HT-29 (cell line): Measurements from ENCODE around the gene SMAD9. TPM values are rescaled to one million over a fixed set of nuclear protein-coding genes. Genes with fewer than 3 reads are reported as not detected.
A peak's percentile ranks its signal among the peaks of the same experiment; 100 is the strongest.

Experiments
- DNase-seq: peaks from one replicate; pipeline ENCODE4 v3.0.0-alpha.2; 2015; ENCODE audit warnings: low spot score
- total RNA-seq: library from RNA; depleted of rRNA; stranded (reverse); fragments of >200 nt; shearing (Covaris generic); gene quantifications from 2 replicates; pipeline ENCODE4 v1.2.3, GENCODE V29; 2014; rRNA removed

SMAD9 gene
- 0.10 TPM in 1 of 2 replicates, not detected in the other for total RNA-seq

GRCh38 chr13:36919833-36920615 is at the start of gene SMAD9:
Gene SMAD9 (minus strand): TSS chr13:36920238. CDS start chr13:36879689, 40,549 bp downstream.
- DNase-seq: no peak

GRCh38 chr13:36966404-36966803 is 46.4 kb upstream of the SMAD9 start:
- DNase-seq: no peak

DNA sequence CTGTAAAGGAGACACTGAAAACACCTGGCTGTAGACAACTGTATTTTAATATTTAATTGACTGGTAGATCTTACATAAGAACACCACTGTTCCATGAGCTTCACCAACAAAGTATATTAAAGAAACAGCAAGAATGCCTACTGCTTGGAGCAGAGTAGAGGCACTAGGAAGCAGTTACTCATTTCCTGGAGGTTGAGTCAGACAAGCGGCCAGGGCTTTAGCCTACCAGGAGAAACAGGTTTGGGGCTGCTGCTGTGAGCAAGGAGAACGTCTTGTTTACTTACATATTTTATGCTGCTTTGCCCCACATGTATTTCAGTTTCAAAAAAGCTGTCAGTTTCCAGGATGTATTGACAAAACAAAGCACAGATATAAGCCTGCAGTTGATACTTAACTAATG is 45.7 kb upstream of the SMAD9 start:
- peak; percentile 32 for DNase-seq

- DNase-seq: no peak
Observed at GRCh38 chr13:36959456-36960116, 39.5 kb upstream of the SMAD9 start.

GRCh38 chr13:36954542-36954941 is 34.5 kb upstream of the SMAD9 start:
- DNase-seq: no peak

DNA sequence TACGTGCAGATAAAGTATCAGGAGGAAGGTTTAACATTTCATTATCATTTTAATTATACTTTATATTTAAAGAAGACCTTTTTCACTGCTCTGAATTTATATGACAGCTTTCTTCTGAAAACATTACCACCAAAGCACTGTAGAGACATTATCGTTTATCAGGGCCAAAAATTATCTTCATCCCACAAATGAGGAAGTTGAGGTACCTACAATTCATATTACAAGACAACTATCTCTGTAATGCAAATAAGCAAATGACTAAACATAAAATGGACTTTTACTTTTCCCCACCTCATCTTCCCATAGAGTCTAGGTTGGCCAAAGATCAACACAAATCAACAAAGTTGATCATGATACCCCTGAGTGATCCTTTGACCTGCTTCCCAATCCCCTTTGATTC is 30.9 kb upstream of the SMAD9 start:
- DNase-seq: no peak

- no peak for DNase-seq
Observed at GRCh38 chr13:36950330-36950729, 30.3 kb upstream of the SMAD9 start.

- no peak for DNase-seq
Observed at GRCh38 chr13:36945078-36945477, 25.0 kb upstream of the SMAD9 start.

DNA sequence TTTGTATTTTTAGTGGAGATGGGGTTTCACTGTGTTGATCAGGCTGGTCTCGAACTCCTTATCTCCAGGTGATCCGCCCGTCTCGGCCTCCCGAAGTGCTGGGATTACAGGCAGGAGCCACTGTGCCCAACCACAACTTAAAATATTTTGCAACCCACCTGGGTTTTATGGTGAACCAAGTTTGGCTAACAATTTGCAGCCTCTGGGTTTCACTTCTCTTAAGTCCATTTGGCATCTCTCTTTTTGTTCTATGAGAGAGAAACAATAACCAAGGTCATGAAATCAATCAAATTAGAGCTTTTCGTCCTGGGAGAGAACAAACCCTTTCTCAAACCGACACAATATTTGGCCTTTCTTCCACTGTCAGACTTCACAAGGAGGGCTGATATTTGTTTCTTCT is 5.6 kb upstream of the SMAD9 start:
- no peak for DNase-seq

- no peak for DNase-seq
Observed at GRCh38 chr13:36924001-36924400, 4.0 kb upstream of the SMAD9 start.

GRCh38 chr13:36921631-36922301 is 1.7 kb upstream of the SMAD9 start:
- DNase-seq: no peak

GRCh38 chr13:36920616-36921185 is 663 bp upstream of the SMAD9 start:
- DNase-seq: no peak

DNA sequence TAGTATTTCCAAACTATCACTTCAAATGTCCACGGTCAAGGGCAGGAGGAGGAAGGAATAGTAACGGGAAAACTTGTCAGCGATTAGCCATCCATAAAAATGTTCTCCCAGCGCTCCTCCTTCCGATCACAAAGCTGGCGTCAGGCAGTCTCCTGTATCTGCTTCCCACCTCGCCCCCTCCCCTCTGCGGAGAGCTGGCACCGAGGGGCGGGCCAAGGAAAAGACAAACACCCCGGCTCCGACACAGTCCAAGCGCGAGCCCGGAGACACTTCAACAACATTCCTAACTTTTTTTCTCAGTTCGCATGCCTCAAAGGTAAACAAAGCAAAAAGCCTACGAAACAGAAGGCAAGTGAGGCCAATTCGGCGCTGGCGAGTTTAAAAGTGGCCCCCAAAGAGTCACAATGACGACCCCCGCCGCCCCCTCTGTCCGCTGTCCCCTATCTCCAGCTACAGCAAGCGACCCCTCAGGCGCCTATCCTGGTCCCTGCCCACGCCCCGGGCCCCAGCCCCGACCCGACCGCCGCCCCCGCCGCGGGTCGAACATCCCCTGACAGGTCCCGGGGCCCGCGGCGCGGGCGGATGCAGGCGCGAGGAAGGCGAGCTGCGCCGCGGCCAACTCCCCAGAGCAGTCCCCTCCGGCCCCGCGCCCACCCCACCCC is 736 bp downstream of the SMAD9 start:
- no peak for DNase-seq

DNA sequence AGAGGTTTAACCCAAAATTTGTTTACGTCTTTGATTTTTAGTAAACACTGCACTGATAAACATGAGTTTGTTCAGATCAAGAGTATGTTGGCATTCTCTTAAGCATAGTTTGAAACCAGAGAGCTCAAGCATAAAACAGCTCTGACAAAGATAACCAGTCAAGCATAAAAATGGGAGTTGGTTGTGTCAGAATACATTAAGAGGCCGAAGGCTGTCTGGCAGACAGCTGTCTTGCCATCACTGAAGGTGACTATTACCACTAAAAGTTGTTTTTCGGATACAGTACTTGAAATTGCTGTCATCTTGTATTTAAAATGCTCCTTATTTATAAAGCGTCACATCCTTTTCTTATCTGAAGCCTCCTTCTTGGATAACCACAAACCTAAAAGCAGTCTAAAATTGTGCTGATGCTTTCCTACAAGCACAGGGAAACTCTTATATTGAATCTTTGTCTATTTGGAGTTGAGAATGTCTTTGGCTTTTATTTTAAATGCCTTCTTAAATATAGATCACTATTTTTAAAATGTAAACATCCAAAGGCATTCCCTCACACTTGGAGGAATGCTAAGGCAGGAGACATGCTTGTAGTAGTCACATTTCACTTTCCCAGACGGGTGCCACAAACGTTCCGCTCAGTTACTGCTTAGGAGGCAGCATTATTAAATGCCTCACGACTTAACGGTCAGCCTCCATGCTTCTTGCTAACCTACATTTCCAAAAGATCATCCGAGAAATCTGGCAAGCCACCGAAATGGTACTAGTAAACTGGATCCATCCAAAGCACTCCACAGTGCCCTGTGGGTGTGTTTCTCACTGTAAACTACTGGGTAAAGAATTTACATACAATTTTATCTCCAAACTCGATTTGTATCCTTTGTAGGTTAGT is 1.5 kb downstream of the SMAD9 start:
- DNase-seq: no peak

DNA sequence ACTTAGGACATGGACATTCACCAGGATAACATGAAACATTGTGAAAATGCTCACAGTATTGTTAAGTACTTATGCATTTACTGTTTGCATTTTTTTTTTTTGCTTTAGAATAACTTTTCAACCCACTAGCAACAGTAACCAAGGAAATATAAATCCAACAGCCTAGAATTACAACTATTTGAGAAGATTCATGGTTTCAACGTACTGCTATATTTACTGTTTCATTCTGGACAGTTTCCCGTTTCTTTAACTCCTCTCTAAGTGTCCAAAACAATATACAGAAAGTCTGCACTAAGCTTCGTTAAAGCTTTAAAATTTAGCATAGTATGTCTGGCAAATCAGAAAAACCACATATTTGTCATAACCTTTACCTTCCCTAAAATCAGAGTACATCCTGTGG is 2.7 kb downstream of the SMAD9 start:
- DNase-seq: no peak

DNA sequence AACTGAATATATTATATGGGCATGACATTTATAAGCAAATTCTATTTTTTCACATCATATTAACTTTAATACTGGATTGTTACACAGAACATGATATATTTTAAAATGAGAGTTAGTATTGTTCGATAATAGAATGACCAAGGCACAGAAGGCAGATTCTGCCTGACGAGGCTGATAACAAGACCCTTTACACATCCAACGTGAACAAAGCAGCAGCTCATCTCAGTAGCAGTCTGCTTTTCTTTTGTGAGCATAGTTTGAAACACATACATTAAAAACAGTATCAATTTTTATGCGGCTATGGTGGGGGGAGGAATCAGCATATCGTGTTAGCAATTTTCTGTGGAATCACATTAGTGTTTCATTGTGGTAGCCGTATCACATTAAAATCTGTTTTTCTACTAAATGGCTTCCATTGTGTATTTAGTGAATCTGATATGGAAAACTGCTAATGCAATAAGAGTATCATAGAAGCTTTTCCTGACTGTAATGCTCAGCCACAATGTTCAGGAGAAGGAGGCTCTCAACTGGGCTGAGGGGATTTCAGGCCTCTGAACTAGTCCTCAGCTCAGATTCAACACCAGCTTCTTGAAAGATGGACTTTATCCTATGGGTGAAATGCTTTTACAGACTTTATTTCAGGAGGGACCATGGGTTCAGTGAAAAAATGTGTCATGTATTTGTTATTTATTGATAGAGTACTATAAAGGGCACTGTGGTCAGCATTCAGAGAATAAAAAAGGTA is 4.0 kb downstream of the SMAD9 start:
- no peak for DNase-seq

- DNase-seq: no peak
Observed at GRCh38 chr13:36915106-36915505, 4.9 kb downstream of the SMAD9 start.

- no peak for DNase-seq
Observed at GRCh38 chr13:36914648-36915047, 5.4 kb downstream of the SMAD9 start.

DNA sequence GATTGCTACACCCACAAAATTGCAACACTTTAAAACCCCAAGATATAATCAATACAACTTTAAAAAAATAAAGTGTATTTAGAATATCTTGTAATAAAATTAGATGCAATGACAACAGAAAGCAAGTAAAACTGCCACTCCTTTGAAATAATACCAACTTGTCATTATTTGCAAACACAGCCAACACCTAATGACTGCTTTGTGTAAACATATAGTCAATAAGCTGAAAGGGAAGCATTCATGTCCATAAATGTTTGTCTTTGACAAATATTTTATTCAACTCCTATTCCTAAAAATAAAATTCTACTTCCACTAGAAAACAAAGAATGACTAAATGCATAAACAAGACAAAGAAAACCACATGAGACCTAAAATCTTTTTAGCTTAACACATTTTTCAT is 6.6 kb downstream of the SMAD9 start:
- DNase-seq: no peak

DNA sequence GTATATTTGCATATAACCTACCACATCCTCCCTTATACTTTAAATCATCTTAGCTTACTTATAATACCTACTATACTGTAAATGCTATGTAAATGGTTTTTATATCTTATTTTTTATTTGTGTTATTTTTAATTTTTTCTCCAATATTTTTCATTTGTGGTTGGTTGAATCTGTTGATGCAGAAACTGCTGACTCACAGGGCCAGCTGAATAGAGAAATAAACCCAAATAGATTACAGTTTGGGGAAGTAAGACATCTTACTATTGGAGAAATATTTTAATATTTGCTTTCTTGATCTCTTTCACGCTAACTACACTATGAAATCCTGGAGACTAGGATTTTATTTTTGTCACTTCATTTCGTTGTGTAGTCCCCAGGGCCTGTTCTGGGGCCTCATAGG is 7.1 kb downstream of the SMAD9 start:
- DNase-seq: no peak
